Liver (tissue), 3 donors: ENCODE data around the gene KIF23.

Experiments used
- EGR1 ChIP-seq, 2 donors: IDR thresholded peaks; 2 replicates each; pipeline ENCODE4 v1.6.1; 2016 to 2018; ENCODE audit warnings: antibody characterized with exemption in 2 of 2, low read depth in 2 of 2
- FOXA1 ChIP-seq: IDR thresholded peaks from 2 replicates; pipeline ENCODE4 v1.6.1; 2016; ENCODE audit warnings: antibody characterized with exemption
- HNF4A ChIP-seq, 2 donors: conservative IDR thresholded peaks; 2 replicates each; pipeline ENCODE4 v1.6.1; 2016; ENCODE audit warnings: antibody characterized with exemption in 2 of 2, mild to moderate bottlenecking in 2 of 2
- MAX ChIP-seq: IDR thresholded peaks from 2 replicates; pipeline ENCODE4 v1.6.1; 2016; ENCODE audit warnings: antibody characterized with exemption
- RAD21 ChIP-seq, 2 donors: IDR thresholded peaks; 2 replicates each; pipeline ENCODE4 v1.6.1; 2016; ENCODE audit warnings: antibody characterized with exemption in 2 of 2, mild to moderate bottlenecking in 2 of 2
- SP1 ChIP-seq: IDR thresholded peaks from 2 replicates; pipeline ENCODE4 v1.6.1; 2018; ENCODE audit warnings: antibody characterized with exemption, mild to moderate bottlenecking
- TF ChIP-seq, protein P1 (sequence below): IDR thresholded peaks from 2 replicates; pipeline ENCODE4 v1.6.1; 2016; ENCODE audit warnings: antibody characterized with exemption, mild to moderate bottlenecking
- TF ChIP-seq, protein P2 (sequence below): fragments of 150-350 bp; IDR thresholded peaks from 2 replicates; pipeline ENCODE4 v1.5.1; 2017; ENCODE audit warnings: improper control_type of control experiment, low read depth, low read length; ENCODE audit not compliant: missing input control
- TF ChIP-seq, protein P3 (sequence below): IDR thresholded peaks from 2 replicates; pipeline ENCODE4 v1.6.1; 2016; ENCODE audit warnings: antibody characterized with exemption
- donor health status: healthy.
- donor health status: healthy.

GRCh38 chr15:69389426-69389825 is 24.7 kb upstream of the KIF23 start:
- TF ChIP-seq FOXA1 (no peak), HNF4A (conservative IDR thresholded peaks at IDR 0.05) (no peak), EGR1 (IDR thresholded peaks at IDR 0.05; ENCODE audit: low read depth in 2 of 2) (no peak), MAX (no peak), RAD21 (IDR thresholded peaks at IDR 0.05) (no peak), SP1 (no peak)
- TF ChIP-seq, protein P1, sequence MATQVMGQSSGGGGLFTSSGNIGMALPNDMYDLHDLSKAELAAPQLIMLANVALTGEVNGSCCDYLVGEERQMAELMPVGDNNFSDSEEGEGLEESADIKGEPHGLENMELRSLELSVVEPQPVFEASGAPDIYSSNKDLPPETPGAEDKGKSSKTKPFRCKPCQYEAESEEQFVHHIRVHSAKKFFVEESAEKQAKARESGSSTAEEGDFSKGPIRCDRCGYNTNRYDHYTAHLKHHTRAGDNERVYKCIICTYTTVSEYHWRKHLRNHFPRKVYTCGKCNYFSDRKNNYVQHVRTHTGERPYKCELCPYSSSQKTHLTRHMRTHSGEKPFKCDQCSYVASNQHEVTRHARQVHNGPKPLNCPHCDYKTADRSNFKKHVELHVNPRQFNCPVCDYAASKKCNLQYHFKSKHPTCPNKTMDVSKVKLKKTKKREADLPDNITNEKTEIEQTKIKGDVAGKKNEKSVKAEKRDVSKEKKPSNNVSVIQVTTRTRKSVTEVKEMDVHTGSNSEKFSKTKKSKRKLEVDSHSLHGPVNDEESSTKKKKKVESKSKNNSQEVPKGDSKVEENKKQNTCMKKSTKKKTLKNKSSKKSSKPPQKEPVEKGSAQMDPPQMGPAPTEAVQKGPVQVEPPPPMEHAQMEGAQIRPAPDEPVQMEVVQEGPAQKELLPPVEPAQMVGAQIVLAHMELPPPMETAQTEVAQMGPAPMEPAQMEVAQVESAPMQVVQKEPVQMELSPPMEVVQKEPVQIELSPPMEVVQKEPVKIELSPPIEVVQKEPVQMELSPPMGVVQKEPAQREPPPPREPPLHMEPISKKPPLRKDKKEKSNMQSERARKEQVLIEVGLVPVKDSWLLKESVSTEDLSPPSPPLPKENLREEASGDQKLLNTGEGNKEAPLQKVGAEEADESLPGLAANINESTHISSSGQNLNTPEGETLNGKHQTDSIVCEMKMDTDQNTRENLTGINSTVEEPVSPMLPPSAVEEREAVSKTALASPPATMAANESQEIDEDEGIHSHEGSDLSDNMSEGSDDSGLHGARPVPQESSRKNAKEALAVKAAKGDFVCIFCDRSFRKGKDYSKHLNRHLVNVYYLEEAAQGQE = no peak
- TF ChIP-seq, protein P2, sequence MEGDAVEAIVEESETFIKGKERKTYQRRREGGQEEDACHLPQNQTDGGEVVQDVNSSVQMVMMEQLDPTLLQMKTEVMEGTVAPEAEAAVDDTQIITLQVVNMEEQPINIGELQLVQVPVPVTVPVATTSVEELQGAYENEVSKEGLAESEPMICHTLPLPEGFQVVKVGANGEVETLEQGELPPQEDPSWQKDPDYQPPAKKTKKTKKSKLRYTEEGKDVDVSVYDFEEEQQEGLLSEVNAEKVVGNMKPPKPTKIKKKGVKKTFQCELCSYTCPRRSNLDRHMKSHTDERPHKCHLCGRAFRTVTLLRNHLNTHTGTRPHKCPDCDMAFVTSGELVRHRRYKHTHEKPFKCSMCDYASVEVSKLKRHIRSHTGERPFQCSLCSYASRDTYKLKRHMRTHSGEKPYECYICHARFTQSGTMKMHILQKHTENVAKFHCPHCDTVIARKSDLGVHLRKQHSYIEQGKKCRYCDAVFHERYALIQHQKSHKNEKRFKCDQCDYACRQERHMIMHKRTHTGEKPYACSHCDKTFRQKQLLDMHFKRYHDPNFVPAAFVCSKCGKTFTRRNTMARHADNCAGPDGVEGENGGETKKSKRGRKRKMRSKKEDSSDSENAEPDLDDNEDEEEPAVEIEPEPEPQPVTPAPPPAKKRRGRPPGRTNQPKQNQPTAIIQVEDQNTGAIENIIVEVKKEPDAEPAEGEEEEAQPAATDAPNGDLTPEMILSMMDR = no peak
- TF ChIP-seq, protein P3, sequence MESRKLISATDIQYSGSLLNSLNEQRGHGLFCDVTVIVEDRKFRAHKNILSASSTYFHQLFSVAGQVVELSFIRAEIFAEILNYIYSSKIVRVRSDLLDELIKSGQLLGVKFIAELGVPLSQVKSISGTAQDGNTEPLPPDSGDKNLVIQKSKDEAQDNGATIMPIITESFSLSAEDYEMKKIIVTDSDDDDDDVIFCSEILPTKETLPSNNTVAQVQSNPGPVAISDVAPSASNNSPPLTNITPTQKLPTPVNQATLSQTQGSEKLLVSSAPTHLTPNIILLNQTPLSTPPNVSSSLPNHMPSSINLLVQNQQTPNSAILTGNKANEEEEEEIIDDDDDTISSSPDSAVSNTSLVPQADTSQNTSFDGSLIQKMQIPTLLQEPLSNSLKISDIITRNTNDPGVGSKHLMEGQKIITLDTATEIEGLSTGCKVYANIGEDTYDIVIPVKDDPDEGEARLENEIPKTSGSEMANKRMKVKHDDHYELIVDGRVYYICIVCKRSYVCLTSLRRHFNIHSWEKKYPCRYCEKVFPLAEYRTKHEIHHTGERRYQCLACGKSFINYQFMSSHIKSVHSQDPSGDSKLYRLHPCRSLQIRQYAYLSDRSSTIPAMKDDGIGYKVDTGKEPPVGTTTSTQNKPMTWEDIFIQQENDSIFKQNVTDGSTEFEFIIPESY = no peak
